Body of pancreas (tissue), 4 donors: Measurements from ENCODE around the gene AVL9.

Experiments used
- POLR2A ChIP-seq, 3 donors: fragments of 450-650 bp; IDR thresholded peaks; one replicate each; pipeline ENCODE4 v1.6.1; 2016; ENCODE audit warnings: antibody characterized with exemption in 3 of 3, mild to moderate bottlenecking in 2 of 3
- TF ChIP-seq, protein P1 (sequence below), 7 experiments: fragments of 450-650 bp in 4 of 7; fragments of 200-600 bp in 3 of 7; sonication (generic) in 3 of 7; IDR thresholded peaks; one replicate each; pipeline ENCODE4 v1.5.1; 2016 to 2019; ENCODE audit warnings: antibody characterized with exemption in 7 of 7

DNA sequence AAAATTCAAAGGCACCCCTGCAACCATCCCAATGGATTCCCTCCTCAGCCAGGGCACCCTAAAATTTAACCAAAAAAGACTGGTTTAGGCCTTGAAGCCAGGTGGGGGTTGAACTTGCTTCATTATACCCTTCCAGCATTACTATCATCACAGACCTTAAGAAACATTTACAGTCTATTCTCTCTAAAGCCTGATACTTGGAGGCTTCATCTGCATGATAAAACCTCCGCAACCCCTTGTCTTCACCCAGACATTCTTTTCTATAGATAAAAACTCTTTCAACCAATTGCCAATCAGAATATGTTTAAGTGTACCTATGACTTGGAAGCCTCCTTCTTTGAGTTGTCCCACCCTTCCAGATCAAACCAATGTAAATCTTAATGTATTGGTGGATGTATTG is 17.9 kb downstream of the AVL9 start:
- TF ChIP-seq, protein P1, sequence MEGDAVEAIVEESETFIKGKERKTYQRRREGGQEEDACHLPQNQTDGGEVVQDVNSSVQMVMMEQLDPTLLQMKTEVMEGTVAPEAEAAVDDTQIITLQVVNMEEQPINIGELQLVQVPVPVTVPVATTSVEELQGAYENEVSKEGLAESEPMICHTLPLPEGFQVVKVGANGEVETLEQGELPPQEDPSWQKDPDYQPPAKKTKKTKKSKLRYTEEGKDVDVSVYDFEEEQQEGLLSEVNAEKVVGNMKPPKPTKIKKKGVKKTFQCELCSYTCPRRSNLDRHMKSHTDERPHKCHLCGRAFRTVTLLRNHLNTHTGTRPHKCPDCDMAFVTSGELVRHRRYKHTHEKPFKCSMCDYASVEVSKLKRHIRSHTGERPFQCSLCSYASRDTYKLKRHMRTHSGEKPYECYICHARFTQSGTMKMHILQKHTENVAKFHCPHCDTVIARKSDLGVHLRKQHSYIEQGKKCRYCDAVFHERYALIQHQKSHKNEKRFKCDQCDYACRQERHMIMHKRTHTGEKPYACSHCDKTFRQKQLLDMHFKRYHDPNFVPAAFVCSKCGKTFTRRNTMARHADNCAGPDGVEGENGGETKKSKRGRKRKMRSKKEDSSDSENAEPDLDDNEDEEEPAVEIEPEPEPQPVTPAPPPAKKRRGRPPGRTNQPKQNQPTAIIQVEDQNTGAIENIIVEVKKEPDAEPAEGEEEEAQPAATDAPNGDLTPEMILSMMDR (IDR thresholded peaks at IDR 0.05), result no peak
- TF ChIP-seq POLR2A (IDR thresholded peaks at IDR 0.05), result no peak
